Endothelial cell (in vitro differentiated cells): ENCODE data around the gene TTC23L. TPM values are rescaled to one million over a fixed set of nuclear protein-coding genes. Genes with fewer than 3 reads are reported as not detected.

Experiments
- DNase-seq: peaks from one replicate; pipeline ENCODE4 v3.0.0; 2021; ENCODE audit warnings: low spot score
- H3K27ac Mint-ChIP-seq: one replicate; pipeline ENCODE4 v1.8.0; 2021; ENCODE audit warnings: mixed read lengths, inconsistent platforms; ENCODE audit not compliant: unreplicated experiment
- H3K27me3 Mint-ChIP-seq: one replicate; pipeline ENCODE4 v1.8.0; 2021; ENCODE audit warnings: mild to moderate bottlenecking, moderate library complexity, mixed read lengths, inconsistent platforms; ENCODE audit not compliant: unreplicated experiment
- H3K36me3 Mint-ChIP-seq: one replicate; pipeline ENCODE4 v1.8.0; 2021; ENCODE audit warnings: mild to moderate bottlenecking, low read depth, mixed read lengths, inconsistent platforms; ENCODE audit not compliant: unreplicated experiment
- H3K4me1 Mint-ChIP-seq: one replicate; pipeline ENCODE4 v1.8.0; 2021; ENCODE audit warnings: mild to moderate bottlenecking, mixed read lengths, inconsistent platforms; ENCODE audit not compliant: unreplicated experiment
- H3K4me3 Mint-ChIP-seq: one replicate; pipeline ENCODE4 v1.8.0; 2021; ENCODE audit warnings: mild to moderate bottlenecking, mixed read lengths, inconsistent platforms; ENCODE audit not compliant: unreplicated experiment
- H3K9me3 Mint-ChIP-seq: one replicate; pipeline ENCODE4 v1.8.0; 2021; ENCODE audit warnings: mixed read lengths, inconsistent platforms; ENCODE audit not compliant: unreplicated experiment
- CTCF ChIP-seq: fragments of 200-600 bp; sonication (generic); IDR thresholded peaks from one replicate; pipeline ENCODE4 v1.5.0; 2021; ENCODE audit warnings: antibody characterized with exemption; ENCODE audit not compliant: unreplicated experiment
- total RNA-seq: library from RNA; stranded (reverse); fragmentation: NEBNext Ultra II Directional; extraction: Animal tissue kit (Norgen Biotek cat#: 25700); gene quantifications from one replicate; pipeline ENCODE4 v1.2.1, GENCODE V29; 2021; ENCODE audit not compliant: unreplicated experiment

TTC23L gene
- total RNA-seq, 1 donor from 2014 or later = 0.26 TPM

- DNase-seq = no peak
- H3K4me1 Mint-ChIP-seq = no peaks in the 10 kb centered on the region
- H3K4me3 Mint-ChIP-seq = peak overlapping the region; percentile 33
- peaks cover 52% of the 10 kb centered on the region for H3K36me3 Mint-ChIP-seq
- no peaks in the 10 kb centered on the region for H3K9me3 Mint-ChIP-seq
- peaks cover 2% of the 10 kb centered on the region for H3K27me3 Mint-ChIP-seq
- TF ChIP-seq CTCF = no peak
- no peak overlapping the region for H3K27ac Mint-ChIP-seq
Measured at GRCh38 chr5:34802834-34803563, 36.0 kb upstream of the TTC23L start.

GRCh38 chr5:34803974-34804732, 34.8 kb upstream of the TTC23L start:
- peaks cover 2% of the 10 kb centered on the region for H3K27me3 Mint-ChIP-seq

GRCh38 chr5:34804913-34805312, 34.1 kb upstream of the TTC23L start:
- no peak for DNase-seq
- peaks cover 2% of the 10 kb centered on the region for H3K27me3 Mint-ChIP-seq
- H3K27ac Mint-ChIP-seq = no peak overlapping the region
- H3K36me3 Mint-ChIP-seq = peaks cover 38% of the 10 kb centered on the region
- no peak overlapping the region for H3K4me3 Mint-ChIP-seq
- H3K9me3 Mint-ChIP-seq = no peaks in the 10 kb centered on the region
- no peaks in the 10 kb centered on the region for H3K4me1 Mint-ChIP-seq
- no peak for TF ChIP-seq CTCF

More at GRCh38 chr5:34803974-34804732, 34.8 kb upstream of the TTC23L start:
- no peak for TF ChIP-seq CTCF
- Mint-ChIP-seq H3K9me3 (no peaks in the 10 kb centered on the region), H3K4me3 (no peak overlapping the region), H3K36me3 (peaks cover 42% of the 10 kb centered on the region), H3K27ac (no peak overlapping the region), H3K4me1 (no peaks in the 10 kb centered on the region)
- DNase-seq = no peak

GRCh38 chr5:34806532-34806931, 32.4 kb upstream of the TTC23L start:
- H3K27ac Mint-ChIP-seq = no peak overlapping the region

More at GRCh38 chr5:34806532-34806931, 32.4 kb upstream of the TTC23L start:
- TF ChIP-seq CTCF = no peak
- Mint-ChIP-seq H3K9me3 (no peaks in the 10 kb centered on the region), H3K4me3 (peak overlapping the region; percentile 11), H3K36me3 (peaks cover 31% of the 10 kb centered on the region), H3K27me3 (peaks cover 2% of the 10 kb centered on the region), H3K4me1 (no peaks in the 10 kb centered on the region)
- DNase-seq = no peak
